Adrenal gland (tissue), 12 donors: ENCODE measurements around the gene ZMAT5. TPM values are rescaled to one million over a fixed set of nuclear protein-coding genes. Genes with fewer than 3 reads are reported as not detected.

Experiments
- DNase-seq, 7 donors: peaks; one replicate each; pipeline ENCODE4 v3.0.0-alpha.2; 2019 to 2020
- H3K27ac ChIP-seq, 5 donors: fragments of 200-600 bp; sonication (generic) in 4 of 5; 1 replicate in 3 of 5; 2 replicates in 2 of 5; pipeline versions ENCODE4 v1.5.1 to v1.8.0; 2016 to 2020; ENCODE audit warnings: mild to moderate bottlenecking in 1 of 5
- H3K27me3 ChIP-seq: fragments of 200-600 bp; 2 replicates; pipeline ENCODE4 v1.8.0; 2021
- H3K36me3 ChIP-seq, 2 donors: fragments of 200-600 bp; replicated peaks in 1 of 2; 1 replicate in 1 of 2; 2 replicates in 1 of 2; pipeline versions ENCODE4 v1.5.1 to v1.8.0; 2018 to 2022
- H3K4me1 ChIP-seq, 2 donors: fragments of 200-600 bp; replicated peaks in 1 of 2; 1 replicate in 1 of 2; 2 replicates in 1 of 2; pipeline versions ENCODE4 v1.5.1 to v1.8.0; 2018 to 2021
- H3K4me3 ChIP-seq, 4 donors: fragments of 200-600 bp; sonication (generic) in 3 of 4; one replicate each; pipeline ENCODE4 v1.5.1; 2016 to 2018
- H3K9me3 ChIP-seq, 3 donors: fragments of 200-600 bp; sonication (generic) in 1 of 3; replicated peaks in 1 of 3; 1 replicate in 2 of 3; 2 replicates in 1 of 3; pipeline versions ENCODE4 v1.5.1 to v1.8.0; 2016 to 2021
- POLR2A ChIP-seq, 2 donors: fragments of 450-650 bp; IDR thresholded peaks; one replicate each; pipeline ENCODE4 v1.6.1; 2017; ENCODE audit warnings: antibody characterized with exemption in 2 of 2, mild to moderate bottlenecking in 2 of 2, moderate library complexity in 1 of 2
- WGBS, 4 donors: extraction: QIAGEN DNeasy Blood & Tissue Kit in 2 of 4; methylation state at CpG; one replicate each; pipeline versions ENCODE4 v1.1.5 to v1.1.7; 2013 to 2017; 5-methylcytosine and 5-hydroxymethylcytosine counted together
- intact Hi-C, 2 donors: fragments of 100-400 bp; cut with DNase I; formaldehyde crosslinking; loops; one replicate each; pipeline versions ENCODE4 v1.14.1 to v1.15.0; 2022 to 2023
- polyA plus RNA-seq, 3 donors: library from polyadenylated mRNA; stranded (reverse); fragments of 200-250 nt in 2 of 3; fragments of 350-450 nt in 1 of 3; fragmentation: Illumina TruSeq in 1 of 3; extraction: RNeasy Lipid Tissue Mini Kit (QIAGEN cat#74804) in 1 of 3; gene quantifications; one replicate each; pipeline ENCODE4 v1.2.3, GENCODE V29; 2013 to 2014
- total RNA-seq, 9 donors: library from RNA; depleted of rRNA in 4 of 9; stranded (reverse); fragments of >200 nt in 4 of 9; fragments of 120-200 nt in 1 of 9; fragmentation: NEBNext Ultra II Directional in 1 of 9; extraction: Animal tissue kit (Norgen Biotek cat#: 25700) in 1 of 9; gene quantifications; one replicate each; pipeline versions ENCODE4 v1.1.0 to v1.2.4, GENCODE V29; 2013 to 2023
- TF ChIP-seq, protein P1 (sequence below), 6 experiments: fragments of 450-650 bp in 4 of 6; fragments of 200-600 bp in 2 of 6; sonication (generic) in 1 of 6; IDR thresholded peaks; 1 replicate in 5 of 6; 2 replicates in 1 of 6; pipeline versions ENCODE4 v1.5.1 to v1.8.0; 2016 to 2021; ENCODE audit warnings: antibody characterized with exemption in 6 of 6, mild to moderate bottlenecking in 2 of 6, moderate library complexity in 1 of 6
- donor health status: healthy with polysubstance abuse.
- donor health status: Bipolar disorder and iron deficiency.
- donor health status: DM: yes; HTN: yes; CAD: no.
- donor health status: DM: no; HTN: no; CAD: no.
- donor health status: DM: no; HTN: no; CAD: no.
- donor health status: DM: yes; HTN: yes; CAD: no.

The ZMAT5 gene
- total and polyA plus RNA-seq, 12 donors = 13.1 to 97.8 (median 34.8) TPM

DNA sequence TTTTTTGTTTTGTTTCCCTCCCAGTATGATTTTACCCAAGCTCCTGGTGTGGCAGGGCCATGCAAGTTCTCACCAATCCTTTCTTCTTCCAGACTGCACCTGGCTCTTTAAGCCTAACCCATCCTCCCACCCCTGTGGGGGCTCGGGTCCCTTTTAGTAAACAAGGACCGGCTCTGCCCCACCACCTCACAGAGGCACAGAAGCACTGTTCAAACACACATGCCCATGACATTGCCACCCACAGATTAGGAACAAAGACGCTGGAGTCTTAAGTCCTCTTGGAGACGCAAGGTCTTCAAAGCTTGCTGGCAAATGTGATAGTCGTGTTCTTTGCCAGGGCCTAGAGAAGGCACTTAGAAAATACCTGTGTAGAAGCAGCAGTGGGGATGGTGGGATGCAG is 19.2 kb upstream of the ZMAT5 start:
- peaks cover 0 to 27% of the 10 kb centered on the region in 2 donors for H3K36me3 ChIP-seq
- TF ChIP-seq, protein P1, sequence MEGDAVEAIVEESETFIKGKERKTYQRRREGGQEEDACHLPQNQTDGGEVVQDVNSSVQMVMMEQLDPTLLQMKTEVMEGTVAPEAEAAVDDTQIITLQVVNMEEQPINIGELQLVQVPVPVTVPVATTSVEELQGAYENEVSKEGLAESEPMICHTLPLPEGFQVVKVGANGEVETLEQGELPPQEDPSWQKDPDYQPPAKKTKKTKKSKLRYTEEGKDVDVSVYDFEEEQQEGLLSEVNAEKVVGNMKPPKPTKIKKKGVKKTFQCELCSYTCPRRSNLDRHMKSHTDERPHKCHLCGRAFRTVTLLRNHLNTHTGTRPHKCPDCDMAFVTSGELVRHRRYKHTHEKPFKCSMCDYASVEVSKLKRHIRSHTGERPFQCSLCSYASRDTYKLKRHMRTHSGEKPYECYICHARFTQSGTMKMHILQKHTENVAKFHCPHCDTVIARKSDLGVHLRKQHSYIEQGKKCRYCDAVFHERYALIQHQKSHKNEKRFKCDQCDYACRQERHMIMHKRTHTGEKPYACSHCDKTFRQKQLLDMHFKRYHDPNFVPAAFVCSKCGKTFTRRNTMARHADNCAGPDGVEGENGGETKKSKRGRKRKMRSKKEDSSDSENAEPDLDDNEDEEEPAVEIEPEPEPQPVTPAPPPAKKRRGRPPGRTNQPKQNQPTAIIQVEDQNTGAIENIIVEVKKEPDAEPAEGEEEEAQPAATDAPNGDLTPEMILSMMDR (IDR thresholded peaks at IDR 0.05) = no peak
- no peak for TF ChIP-seq POLR2A (IDR thresholded peaks at IDR 0.05)
- no peak for DNase-seq
- no peak overlapping the region for H3K4me3 ChIP-seq
- no peaks in the 10 kb centered on the region for H3K27me3 ChIP-seq
- WGBS, 4 donors = 74 to 79% (median 75%) methylated on average over 5 of the region's 5 CpGs
- H3K27ac ChIP-seq = no peak overlapping the region
- H3K9me3 ChIP-seq = no peaks in the 10 kb centered on the region
- intact Hi-C loops = no loop called here
- peaks cover 43 to 54% of the 10 kb centered on the region in 2 donors for H3K4me1 ChIP-seq

DNA sequence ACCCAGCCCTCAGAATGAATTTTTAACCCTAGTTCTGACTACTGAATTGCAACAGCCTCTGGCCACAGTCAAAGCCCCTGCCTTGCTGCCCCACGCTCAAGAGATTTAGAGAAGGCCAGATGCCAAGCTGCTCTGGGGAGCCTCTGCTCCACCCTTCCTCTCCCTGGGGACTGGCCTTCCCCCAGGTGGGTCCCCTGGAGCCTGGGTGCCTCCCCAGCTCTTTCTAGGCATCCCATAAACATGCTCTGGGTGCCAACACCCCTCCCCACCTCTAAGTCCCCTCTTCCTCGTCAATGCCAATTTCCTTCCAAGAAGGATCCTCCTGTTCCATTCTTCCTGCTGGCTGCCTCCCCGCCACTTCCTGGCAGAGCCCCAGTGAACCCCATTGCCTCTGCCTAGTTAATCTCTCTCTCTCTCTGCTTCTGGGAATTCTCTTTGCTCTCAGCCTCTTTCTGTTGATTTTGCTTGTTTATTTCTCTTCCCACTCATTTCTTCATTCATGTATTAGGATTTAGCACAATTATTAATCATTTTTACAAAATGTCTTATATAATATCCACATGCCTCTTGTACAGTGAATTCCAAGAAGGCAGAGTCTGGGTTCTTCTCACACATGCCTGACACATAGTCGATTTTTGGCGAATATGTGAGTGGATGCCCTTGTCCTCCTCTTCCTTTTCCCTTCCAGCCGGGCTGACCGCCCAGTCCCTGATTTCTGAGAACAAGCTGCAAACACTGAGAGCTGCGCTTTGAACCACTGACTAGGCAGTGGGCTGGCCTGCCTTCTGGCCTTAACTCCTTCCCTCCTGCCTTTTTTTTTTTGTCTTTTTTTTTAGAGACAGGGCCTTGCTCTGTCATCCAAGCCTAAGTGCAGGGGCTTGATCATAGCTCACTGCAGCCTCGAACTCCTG is 17.9 kb upstream of the ZMAT5 start:
- TF ChIP-seq, protein P1 (IDR thresholded peaks at IDR 0.05) = no peak
- no peak for TF ChIP-seq POLR2A (IDR thresholded peaks at IDR 0.05)
- WGBS, 4 donors = 19 to 31% (median 25%) methylated on average over 9 of the region's 9 CpGs
- H3K9me3 ChIP-seq = no peaks in the 10 kb centered on the region
- intact Hi-C loops = no loop called here
- H3K27ac ChIP-seq = peak overlapping the region; percentile 19 to 87 (median 79)
- no peak overlapping the region for H3K4me3 ChIP-seq
- peaks cover 50 to 63% of the 10 kb centered on the region in 2 donors for H3K4me1 ChIP-seq
- DNase-seq = peak; percentile 59 to 92 (median 86)
- H3K36me3 ChIP-seq = peaks cover 0 to 14% of the 10 kb centered on the region in 2 donors
- no peaks in the 10 kb centered on the region for H3K27me3 ChIP-seq

DNA sequence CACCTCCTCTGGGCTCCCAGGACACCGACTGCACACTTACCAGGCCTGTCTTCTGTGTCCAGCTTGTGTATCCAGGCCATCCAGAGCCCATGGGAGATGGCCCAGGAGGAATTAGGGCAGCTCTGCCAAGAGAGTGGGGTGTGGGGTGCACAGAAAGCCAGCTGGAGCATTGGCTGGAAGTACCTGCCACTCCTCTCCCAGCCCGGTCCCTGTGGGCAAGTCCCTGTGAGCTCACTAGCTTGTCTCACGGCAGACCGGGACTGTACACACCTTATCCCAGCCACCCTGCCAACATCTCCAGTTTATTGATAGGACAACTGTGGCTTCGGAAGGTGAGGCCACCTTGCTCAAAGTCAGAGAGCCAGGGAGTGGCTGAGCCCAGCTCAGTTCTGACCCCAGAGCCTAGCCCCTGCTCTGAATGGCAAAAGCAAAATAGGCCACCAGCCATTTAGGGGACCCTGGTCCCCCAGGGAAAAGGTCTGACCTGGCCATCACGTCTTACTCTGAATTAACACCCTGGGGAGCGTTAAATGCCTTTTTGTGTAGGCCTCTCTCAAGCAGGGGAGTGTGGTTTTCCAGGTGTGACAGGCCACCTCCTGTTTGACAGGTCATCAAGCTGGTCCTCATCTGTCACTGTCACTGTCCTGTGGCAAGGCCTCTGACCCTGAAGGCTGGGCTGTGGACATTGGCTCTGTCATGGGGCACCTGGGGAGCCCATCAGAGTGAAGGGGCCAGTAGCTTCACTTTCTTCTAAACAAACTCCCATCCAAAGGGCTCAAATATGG is 15.4 kb upstream of the ZMAT5 start:
- intact Hi-C loops = no loop called here
- Histone ChIP-seq H3K36me3 (no peaks in the 10 kb centered on the region), H3K27me3 (no peaks in the 10 kb centered on the region), H3K4me3 (no peak overlapping the region), H3K9me3 (no peaks in the 10 kb centered on the region), H3K27ac (peak overlapping the region; percentile 24 to 87 (median 72)), H3K4me1 (peaks cover 53 to 57% of the 10 kb centered on the region in 2 donors)
- TF ChIP-seq, protein P1 (IDR thresholded peaks at IDR 0.05) = no peak
- TF ChIP-seq POLR2A (IDR thresholded peaks at IDR 0.05) = peak in 1 of 2 donors; percentile 39
- WGBS, 4 donors = 30 to 86% (median 59%) methylated on average over 3 to 7 of the region's 7 CpGs
- peak; percentile 74 to 92 (median 89) for DNase-seq
